ENCODE data around the gene CNIH2. TPM values are rescaled to one million over a fixed set of nuclear protein-coding genes. Genes with fewer than 3 reads are reported as not detected.

The CNIH2 gene
- total and polyA plus RNA-seq, 2 of the 13 experiments (the other 11 are each of a cell fraction or from before 2014, with no cell fraction given) = 0.60 to 0.69 TPM

- no peak; the same call in 1 of the 2 replicates for TF ChIP-seq KLF15 (CRISPR knock-in tag; IDR thresholded peaks at IDR 0.05; ENCODE audit: borderline replicate concordance)
- no peak for TF ChIP-seq SMARCC2 (IDR thresholded peaks at IDR 0.05)
- TF ChIP-seq FIP1L1 (IDR thresholded peaks at IDR 0.05; ENCODE audit: borderline replicate concordance, insufficient read depth, low read depth, low read length) = no peak
- peak; percentile 62; the same call in 1 of the 2 replicates for TF ChIP-seq ZNF652 (CRISPR knock-in tag; IDR thresholded peaks at IDR 0.05; ENCODE audit: borderline replicate concordance, low read depth)
- peak; percentile 84 for TF ChIP-seq ELF3 (CRISPR knock-in tag; IDR thresholded peaks at IDR 0.05)
- no peak for TF ChIP-seq ZNF230 (CRISPR knock-in tag; IDR thresholded peaks at IDR 0.05)
- TF ChIP-seq ZNF570 (CRISPR knock-in tag; IDR thresholded peaks at IDR 0.05; ENCODE audit: borderline replicate concordance) = no peak
- no peak for TF ChIP-seq ZFP36 (IDR thresholded peaks at IDR 0.05; ENCODE audit: borderline replicate concordance, low read depth, low read length, partially characterized antibody)
- TF ChIP-seq ZNF556 (CRISPR knock-in tag; IDR thresholded peaks at IDR 0.05; ENCODE audit: borderline replicate concordance) = peak; percentile 61; the same call in 1 of the 2 replicates
- TF ChIP-seq SP1 (IDR thresholded peaks at IDR 0.05) = no peak
- no peak for TF ChIP-seq SP1 (CRISPR knock-in tag; IDR thresholded peaks at IDR 0.05)
- no peak for TF ChIP-seq HNF4G (IDR thresholded peaks at IDR 0.05; ENCODE audit: borderline replicate concordance, low read depth, low read length)
- TF ChIP-seq HNF4G (CRISPR knock-in tag; IDR thresholded peaks at IDR 0.05; ENCODE audit: borderline replicate concordance, low read depth) = no peak
- TF ChIP-seq, protein P1, sequence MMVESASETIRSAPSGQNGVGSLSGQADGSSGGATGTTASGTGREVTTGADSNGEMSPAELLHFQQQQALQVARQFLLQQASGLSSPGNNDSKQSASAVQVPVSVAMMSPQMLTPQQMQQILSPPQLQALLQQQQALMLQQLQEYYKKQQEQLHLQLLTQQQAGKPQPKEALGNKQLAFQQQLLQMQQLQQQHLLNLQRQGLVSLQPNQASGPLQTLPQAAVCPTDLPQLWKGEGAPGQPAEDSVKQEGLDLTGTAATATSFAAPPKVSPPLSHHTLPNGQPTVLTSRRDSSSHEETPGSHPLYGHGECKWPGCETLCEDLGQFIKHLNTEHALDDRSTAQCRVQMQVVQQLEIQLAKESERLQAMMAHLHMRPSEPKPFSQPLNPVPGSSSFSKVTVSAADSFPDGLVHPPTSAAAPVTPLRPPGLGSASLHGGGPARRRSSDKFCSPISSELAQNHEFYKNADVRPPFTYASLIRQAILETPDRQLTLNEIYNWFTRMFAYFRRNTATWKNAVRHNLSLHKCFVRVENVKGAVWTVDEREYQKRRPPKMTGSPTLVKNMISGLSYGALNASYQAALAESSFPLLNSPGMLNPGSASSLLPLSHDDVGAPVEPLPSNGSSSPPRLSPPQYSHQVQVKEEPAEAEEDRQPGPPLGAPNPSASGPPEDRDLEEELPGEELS (CRISPR knock-in tag; IDR thresholded peaks at IDR 0.05) = peak; percentile 74
- no peak for TF ChIP-seq ZNF670 (CRISPR knock-in tag; IDR thresholded peaks at IDR 0.05; ENCODE audit: borderline replicate concordance)
- TF ChIP-seq ZNF737 (CRISPR knock-in tag; IDR thresholded peaks at IDR 0.05; ENCODE audit: borderline replicate concordance) = no peak
- TF ChIP-seq BRCA1 (CRISPR knock-in tag; IDR thresholded peaks at IDR 0.05) = no peak
- no peak for TF ChIP-seq ZNF34 (CRISPR knock-in tag; IDR thresholded peaks at IDR 0.05; ENCODE audit: borderline replicate concordance)
- peak; percentile 77; the same call in 1 of the 2 replicates for TF ChIP-seq ZFP90 (CRISPR knock-in tag; IDR thresholded peaks at IDR 0.05; ENCODE audit: borderline replicate concordance)
- no peak for TF ChIP-seq NR2F2 (IDR thresholded peaks at IDR 0.05; ENCODE audit: borderline replicate concordance, low read depth)
- TF ChIP-seq ZNF879 (CRISPR knock-in tag; IDR thresholded peaks at IDR 0.05) = no peak
- TF ChIP-seq ZFP36L2 (CRISPR knock-in tag; IDR thresholded peaks at IDR 0.05) = 0 out of 2 replicates have a peak, but pooled peaks have one; percentile 65
- TF ChIP-seq, protein P2, sequence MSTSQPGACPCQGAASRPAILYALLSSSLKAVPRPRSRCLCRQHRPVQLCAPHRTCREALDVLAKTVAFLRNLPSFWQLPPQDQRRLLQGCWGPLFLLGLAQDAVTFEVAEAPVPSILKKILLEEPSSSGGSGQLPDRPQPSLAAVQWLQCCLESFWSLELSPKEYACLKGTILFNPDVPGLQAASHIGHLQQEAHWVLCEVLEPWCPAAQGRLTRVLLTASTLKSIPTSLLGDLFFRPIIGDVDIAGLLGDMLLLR (CRISPR knock-in tag; IDR thresholded peaks at IDR 0.05) = peak; percentile 67
- TF ChIP-seq TOPORS (CRISPR knock-in tag; IDR thresholded peaks at IDR 0.05) = 0 out of 2 replicates have a peak, but pooled peaks have one; percentile 54
- no peak for TF ChIP-seq NR2F1 (CRISPR knock-in tag; IDR thresholded peaks at IDR 0.05)
- TF ChIP-seq HNRNPLL (IDR thresholded peaks at IDR 0.05; ENCODE audit: low read depth, low read length, poor library complexity, severe bottlenecking) = no peak
- no peak; the same call in 1 of the 2 replicates for TF ChIP-seq KDM5B (CRISPR knock-in tag; IDR thresholded peaks at IDR 0.05; ENCODE audit: borderline replicate concordance)
- peak; percentile 56; the same call in 1 of the 2 replicates for TF ChIP-seq SOX5 (CRISPR knock-in tag; IDR thresholded peaks at IDR 0.05; ENCODE audit: borderline replicate concordance)
- TF ChIP-seq KLF12 (CRISPR knock-in tag; IDR thresholded peaks at IDR 0.05; ENCODE audit: borderline replicate concordance) = no peak
Measured at GRCh38 chr11:66328302-66329144, 50.5 kb downstream of the CNIH2 start (continued).

All from HepG2 (cell line).